Activated CD4-positive, CD25-positive, alpha-beta regulatory T cell treated with anti-CD3 and anti-CD28 coated beads, Interleukin-2, amount 50 U/mL, for 24 hours (primary cell): ENCODE data around the gene NECTIN1.

Experiments used
- ATAC-seq, 2 donors: fragments of 150-1000 bp; cut with Tn5 transposase; one replicate each; pipeline ENCODE4 v1.10.0; 2021; ENCODE audit warnings: mild to moderate bottlenecking in 1 of 2, moderate library complexity in 1 of 2

NECTIN1 gene

DNA sequence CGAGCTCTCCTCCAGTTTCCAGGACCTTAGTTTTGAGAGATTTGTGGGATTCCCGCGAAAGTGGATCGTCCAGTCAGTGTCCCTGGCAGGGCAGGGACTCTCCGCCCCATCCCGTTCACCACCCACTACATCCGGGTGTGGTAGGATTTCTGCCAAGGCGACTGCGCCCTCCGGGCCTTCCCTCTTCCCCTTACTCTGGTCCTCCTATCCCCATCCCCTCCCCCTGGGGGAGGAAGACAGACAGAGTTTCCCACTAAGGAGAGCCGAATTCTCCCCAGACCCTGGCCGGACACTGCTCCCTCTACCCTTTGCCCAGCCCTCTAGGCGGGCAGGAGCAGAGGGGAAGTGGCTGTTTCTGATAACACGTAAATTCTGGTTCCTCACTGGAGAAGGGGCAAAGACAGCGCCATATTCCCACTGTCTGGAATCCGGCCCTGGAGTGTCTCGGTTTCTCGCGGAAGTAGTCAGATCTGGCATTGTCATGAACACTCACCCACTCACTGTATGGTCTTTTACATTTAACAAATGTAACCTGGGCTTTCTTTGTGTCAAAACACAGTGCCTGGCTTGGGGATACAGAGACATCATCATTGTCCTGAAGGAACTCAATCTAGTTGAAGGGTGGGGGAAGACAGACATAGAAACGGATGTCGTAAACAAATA lies 1.1 kb upstream of the NECTIN1 start:
- no peak for ATAC-seq

DNA sequence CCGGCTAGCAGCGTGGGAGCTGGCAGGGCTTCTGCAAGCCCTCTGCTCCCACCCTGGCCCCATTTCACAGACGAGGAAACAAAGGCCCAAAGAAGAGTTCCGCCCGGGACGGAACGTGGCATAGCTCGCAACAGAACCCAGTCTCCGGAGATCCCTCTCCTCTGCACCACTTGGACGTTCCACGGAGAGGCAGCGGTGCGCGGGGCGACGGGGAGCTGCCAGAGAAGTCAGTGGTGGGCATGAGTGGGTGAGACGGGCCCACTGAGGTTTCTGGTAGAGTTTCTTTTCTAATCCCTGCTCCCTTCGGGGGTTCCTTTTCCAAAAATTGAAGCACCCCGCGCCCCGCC lies 554 bp upstream of the NECTIN1 start:
- peak; percentile 7 to 19 for ATAC-seq

DNA sequence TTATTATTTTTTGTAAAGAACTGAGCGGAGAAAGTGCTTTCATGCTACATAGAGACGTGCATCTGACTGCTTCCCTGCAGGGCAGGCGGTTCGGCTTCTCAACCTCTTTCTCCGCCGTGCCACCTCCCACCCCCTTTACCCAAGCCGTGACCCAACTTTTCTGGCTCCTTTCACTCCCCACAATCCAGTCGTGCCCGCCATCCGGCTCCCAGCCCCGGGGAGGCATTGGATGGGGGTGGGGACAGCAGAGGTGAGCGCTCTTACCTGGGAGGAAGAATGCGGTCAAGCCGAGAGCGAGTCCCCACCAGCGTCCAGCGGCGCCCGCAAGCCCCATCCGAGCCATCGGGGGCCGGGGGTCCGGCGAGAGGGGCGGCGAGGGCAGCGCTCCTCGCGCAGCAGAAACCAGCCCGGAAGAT lies 781 bp downstream of the NECTIN1 start:
- ATAC-seq = no peak

DNA sequence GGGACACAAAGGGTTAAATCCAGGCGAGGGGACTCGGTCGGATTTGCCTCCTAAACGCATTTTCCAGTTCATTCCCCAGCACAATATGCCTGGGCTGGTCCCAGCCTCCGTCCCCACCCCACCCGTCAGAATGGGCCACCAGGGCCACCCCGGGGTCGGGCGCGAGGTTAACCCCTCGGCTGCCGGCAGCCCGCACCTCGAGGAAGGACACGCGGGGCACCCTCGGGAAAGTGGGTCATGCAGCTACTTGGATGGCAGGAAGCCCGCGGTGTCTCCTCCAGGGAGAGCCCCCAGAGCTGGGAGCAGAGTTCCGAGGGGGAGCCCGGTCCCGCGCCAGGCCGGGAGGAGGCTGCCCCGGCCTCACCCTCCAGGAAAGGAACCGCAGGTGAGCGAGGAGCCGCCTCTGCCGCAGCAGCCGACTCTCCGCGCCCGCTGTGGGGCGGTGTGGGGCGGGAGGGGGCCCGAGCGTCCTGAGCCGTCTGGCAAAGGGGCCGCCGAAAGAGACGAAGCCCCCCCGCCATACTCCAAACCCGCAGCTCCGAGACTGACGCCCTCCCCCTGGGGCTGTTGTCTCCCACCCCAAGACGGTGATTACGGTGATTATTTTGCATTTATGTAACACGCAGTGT lies 1.4 kb downstream of the NECTIN1 start:
- ATAC-seq = no peak

DNA sequence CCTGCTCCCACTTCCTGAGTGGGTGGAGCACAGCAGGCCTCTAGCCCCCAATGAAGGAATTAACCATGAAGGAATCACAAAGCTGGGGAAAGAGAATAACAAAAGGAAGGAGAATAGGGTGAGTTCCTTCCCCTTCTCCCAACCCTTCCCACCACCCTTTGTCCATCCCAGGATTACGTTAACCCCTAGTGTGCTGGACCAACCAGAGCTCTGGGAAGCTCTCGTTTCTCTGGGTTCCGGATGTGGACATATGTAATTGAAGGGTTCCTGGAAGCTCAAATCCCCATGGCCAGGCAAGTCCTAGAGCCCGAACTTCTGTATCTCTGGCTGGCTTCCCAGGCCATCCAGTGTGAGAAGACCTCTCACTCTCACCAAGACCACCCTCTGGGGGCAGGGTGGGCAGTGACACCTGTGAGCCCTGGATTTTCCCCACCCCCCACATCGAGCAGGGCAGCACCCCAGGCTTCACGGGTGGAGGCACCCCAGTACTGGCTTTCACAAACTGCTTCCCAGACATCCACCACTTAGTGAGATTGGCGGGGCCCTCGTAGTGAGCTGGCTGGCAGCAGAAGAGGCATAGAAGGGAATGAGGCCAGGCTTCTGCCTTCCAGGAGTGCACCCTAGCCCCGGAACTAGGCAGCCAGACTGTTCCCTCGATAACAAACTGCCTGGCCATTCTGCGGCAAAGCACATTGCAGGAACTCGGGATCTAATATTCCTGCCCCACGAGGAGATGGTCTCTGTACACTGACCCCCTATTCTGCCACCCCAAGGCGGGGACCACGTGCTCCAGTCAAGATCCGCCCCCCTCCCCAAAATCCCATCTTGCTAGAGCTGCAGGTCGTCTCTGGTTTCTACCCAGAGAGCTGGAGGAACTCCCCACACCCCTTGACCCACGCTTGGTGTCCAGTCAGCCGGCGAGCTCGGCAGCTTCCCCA lies 2.1 kb downstream of the NECTIN1 start:
- no peak for ATAC-seq

DNA sequence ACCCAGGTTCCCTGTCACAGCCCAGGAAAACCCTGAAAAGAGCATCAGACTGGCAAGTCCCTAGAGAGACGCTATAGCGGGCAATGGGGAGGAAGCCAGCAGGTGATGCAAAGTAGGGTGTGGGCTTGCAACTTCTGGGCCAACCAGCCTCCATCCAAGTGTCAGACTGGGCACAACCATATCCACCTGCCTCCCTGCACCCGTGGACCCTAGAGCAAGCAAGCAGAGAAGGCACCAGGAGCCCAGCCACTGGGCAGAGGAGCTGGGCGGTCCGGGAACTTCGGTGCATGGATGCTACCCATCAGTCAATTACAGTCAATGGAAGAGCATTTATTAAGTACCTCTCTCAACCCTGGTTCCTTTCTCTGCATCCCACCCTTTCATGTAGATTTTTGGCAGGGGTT lies 2.8 kb downstream of the NECTIN1 start:
- no peak for ATAC-seq

DNA sequence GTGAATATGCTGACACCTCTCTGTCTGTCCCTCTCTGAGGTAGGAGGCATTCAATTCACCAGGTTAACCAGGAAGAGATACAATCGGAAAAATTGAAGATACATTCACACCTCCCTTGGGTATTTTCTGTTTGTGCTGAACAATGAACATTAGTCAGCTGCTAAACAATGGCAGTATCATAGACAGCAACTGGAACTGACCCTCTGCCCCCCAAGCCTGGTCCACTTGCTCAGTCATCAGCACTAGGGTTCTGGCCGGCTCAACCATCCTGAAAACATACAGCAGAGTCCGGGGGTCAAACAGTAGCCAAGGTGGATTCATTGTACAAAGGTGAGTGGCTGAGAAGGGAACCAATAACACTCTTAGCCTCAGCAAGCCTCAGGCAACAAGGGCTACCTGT lies 4.0 kb downstream of the NECTIN1 start:
- ATAC-seq = no peak

DNA sequence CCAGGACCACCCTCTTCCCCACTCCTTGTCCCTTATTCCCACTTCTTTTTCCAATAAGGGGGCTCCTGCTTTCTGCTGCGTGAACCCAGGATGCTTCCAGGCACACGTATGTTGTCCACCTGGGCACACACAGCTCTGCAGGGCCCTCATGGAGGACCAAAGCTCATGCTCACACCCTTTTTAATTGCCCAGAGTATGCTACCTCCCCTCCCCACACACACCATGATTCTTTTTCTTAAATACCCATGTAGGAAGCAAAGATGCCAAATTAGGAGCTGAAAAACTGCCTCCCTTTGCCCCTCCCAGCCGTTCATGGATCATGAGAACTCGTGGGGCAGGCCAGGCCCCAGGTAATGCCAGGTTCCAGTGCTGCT lies 5.1 kb downstream of the NECTIN1 start:
- no peak for ATAC-seq

DNA sequence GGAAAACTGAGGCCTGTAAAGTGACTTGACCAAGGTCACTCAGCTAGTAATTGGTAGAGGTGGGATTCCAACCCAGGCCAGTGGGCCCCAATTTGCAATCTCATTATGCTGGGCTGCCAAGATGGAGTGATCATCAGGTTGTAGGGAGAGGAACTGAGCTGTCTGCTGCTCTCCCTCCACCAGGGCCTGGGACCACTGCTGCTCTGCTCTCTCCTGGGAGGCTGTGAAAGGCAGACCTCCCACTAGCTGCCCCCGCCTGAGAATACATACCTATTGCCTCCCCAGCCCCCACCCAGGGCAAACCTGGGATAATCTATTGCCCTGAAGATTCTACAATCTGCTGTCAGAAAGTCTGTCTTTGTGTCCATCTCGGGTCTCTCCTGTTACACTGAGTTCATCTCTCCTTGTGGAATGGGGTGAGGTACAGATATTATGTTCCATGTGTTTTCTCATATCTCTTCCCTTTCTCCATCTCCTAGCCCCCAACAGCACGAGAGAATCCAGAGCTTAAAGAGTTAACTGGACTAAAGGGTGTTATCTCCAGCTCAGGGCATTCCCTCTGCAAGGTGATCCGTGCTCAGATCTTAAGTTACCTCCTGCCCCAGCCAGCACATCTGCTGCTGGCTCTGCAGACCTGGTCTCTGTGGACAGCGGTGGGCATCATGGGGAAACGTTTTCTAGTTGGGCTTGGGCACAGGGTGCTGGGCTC lies 5.6 kb downstream of the NECTIN1 start:
- no peak for ATAC-seq

DNA sequence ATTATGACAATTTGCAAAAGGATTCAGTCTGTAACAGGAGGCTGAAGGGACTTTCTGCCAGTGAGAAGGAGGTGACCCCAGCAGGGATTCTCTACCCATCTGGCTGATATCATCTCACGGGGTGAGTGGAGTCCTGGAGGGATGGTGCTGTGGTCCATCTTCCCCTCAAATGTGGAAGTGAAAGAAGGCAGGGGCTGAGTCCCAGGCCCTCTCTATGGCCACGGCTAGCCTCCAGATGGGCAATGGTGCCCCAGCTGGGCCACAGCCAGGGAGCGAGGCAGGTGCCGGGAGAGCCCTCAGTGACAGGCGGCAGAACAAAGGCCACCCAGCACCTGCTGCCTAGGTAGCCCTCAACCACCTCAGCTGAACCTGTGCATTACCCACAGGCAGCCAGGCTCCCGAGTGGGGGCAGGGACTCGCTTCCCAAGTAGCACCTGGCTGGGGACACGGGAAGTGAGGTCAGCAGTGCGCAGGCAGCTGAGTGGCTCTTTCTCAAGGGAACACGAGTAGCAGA lies 6.7 kb downstream of the NECTIN1 start:
- ATAC-seq = no peak

DNA sequence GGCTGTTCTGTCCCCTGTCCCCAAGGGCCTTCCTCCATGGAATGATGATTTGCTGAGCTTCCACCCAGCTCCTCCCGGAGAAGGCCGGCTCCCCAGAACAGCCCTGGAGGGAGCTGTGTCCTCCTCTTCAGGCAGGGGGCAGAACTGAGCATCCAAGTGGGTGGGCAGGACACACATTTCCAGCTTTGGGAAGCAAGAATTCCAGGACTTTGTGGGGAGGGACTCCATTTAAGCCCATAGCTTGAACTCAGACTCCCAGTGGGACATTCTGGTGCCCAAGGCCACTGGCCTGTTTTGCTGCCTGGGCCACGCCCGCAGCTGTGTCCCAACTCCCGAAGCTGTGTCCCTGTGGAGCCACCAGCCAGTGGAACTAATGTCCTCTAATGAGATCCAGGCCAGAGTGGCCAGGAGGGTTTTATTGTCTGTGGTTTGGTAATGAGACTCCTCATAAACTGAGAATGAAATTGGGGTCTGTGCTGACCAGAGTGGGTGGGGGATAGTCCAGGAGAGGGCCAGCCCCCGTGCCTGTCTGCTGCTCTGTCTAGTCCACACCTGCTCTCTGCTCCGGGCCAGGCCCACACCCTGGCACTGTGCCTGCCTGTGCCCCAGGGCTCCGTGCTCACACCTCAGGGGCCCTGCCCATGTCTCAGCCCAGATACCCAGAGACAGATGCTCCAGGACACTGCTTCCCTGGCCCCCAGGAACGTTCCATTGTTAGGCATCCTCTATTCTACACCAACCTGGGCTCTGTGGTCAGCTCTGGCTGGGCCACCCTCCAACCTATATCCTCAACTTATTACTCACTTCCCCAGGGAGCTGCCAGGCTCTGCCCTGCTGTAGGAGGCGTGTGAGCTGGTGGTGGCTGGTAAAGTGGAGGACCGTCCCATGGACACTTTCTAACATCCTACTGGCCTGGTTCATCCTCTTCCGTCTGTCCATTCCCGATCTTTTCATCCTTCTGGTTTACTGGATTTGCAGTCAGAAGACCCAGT lies 7.6 kb downstream of the NECTIN1 start:
- ATAC-seq = no peak

DNA sequence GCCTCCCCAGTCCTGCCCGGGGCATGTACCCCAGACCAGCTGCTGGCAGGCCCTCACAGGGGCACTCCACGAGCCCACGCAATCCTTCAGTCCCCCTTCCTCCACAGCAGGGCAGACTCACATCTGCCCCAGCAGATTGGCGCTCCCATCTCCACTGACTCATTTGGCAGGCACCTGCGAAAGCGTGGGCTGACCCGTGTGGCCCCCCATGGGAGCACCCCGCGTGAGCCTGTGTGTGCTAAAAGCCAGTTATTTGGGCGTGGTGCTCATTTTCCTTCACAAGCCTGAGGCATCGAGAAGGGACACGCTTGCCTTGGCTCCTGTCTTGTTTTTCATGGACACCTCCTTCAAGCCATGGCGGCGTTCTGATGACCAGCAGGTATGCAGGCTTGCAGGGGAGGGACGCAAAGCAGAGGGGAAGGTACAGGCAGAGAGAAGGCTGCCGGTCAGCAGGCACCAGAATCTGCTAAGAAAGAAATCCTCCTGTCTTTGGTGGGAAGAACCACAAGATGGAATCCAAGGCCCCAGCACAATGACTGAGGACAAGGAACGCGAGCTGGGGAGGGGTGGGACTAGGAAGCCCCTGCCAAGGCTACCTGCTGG lies 8.6 kb downstream of the NECTIN1 start:
- no peak for ATAC-seq

DNA sequence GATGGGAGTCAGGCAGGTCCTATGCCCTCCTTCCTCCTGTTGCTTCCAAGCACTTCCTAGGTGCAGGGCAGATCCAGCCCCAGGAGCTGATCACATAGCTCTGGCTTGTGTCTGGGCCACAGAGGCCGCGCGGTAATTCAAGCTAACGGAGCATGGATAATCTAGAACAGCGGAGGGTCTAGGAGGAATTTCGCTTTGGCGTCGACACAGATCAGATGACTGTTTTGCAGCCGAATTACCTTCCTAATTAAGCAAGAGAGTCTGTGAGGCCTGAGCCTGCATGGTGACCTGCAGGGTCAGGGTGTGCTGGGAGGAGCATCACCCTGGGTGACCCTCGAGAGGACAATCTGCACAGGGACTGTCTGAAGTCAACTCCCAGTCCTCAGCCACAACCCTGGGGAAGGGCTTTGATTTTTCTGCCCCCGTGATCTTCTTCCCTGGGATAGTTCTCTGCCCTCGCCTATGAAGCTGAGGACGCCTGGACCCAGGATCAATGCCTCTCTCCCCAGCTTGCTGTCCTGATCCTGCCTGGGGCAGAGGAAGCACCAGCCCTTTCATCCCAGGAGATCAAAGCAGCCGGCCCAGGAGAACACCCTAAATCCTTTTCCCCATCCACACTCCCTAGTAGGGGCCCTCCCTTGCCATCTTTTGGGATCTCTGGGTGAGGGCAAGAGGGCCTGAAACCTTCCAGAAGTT lies 11.0 kb downstream of the NECTIN1 start:
- ATAC-seq = no peak

DNA sequence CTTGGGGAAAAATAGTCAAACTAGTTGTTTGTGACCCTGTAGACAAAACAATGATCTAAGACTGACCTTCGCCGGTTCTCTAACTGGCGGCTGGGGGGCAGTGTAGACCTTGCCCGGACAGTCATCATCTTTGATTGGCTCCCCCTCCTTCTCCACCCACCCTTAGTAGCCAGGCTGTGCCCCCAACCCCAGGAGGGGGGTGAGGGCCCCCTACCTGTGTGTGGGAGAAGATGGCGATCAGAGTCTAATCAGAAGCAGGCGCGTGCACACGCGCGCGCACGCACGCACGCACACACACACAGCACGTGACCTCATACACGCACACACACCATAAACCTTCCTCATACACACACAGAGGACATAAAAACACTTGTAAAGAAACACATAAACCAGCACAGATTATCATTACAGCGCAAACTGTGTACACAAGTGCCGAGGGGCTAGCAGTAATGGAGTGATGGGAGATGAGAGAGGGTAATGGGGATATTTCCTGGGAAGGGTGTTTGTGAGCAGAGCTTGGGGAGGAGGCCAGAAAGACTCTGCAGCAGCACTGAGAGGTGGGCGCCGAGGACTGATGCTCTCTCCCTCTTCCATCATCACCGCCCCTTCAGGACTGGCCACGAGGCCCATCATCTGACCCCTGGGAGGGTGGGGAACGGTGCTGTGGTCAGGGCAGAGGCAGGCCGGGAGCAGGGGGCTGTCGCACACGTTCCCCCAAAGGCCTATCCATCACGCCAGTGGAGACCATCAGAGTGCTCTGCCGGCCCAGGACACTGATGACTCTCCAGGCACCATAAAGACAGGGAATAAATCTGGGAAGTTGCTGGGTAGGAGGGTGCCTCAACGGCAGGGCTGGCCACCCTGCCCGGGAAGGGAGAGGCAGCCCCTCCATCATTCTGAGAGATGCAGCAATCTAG lies 12.2 kb downstream of the NECTIN1 start:
- no peak for ATAC-seq

DNA sequence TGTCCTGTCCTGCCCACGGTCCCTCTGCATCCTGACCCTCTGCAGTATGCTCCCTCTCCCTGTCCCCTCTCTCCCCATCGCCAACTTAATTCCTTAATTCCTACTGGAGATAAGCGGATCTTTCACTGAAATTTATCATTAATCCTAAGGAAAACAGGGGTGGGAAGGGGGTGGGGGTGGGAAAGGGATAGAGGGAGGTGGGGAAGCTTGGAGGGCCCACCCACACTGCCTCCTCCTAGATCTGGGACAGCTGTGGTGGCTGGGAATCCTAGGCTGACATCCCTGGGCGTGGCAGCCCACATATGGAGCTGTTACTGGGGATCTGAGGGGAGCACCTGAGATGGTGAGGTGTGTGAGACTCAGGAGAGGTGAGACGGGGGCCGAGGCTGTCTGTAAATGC lies 14.4 kb downstream of the NECTIN1 start:
- no peak for ATAC-seq

DNA sequence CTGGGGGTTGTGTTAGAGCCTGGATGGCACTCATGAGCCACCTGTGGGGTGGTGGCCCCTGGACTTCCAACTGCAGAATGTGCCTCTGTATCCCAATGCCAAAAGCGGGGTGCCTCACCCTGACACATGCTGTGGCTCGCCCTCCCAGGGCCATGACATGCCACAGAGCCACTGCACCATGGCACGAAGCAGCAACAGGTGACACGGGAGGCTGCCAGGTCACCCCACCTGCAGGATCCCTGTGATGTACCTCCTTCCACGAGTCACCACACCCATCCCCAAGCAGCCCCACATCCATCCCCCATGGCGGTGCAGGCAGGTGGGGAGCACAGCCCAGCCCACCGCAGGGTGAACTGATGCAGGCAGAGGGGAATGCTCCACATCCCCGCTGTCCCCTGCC lies 14.8 kb downstream of the NECTIN1 start:
- ATAC-seq = no peak

DNA sequence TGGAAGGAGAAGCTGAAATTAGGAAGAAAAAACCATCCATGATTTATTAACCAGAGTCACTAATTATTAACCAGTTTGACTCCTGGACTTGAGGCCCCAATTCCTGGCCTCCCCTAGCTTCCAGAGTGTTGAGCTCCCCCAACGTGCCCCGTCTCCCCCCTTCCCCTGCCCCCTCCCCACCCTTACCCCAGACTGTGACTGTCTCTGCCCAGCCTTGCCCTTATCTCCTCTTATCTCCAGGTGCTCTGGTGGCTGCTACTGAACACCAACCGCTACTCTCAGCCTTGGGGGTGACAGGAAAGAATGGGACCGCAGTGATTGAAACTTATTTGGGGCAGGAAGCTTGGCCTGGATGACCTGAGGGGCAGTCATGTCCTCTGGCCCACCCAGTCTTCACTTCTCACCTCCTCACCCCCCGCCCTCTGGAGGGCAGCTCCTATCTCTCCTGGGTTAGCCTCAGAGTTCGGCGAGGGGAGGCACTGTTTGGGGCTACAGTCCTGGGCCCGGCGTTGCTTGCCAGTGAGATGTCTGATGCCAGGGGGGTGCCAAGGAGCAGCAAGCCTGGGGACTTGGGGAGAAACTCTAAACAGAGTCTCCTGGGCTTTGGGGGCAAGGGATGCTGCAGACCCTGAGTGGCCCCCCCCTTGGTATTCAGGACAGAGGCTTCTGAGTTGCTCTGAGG lies 15.5 kb downstream of the NECTIN1 start:
- no peak for ATAC-seq

DNA sequence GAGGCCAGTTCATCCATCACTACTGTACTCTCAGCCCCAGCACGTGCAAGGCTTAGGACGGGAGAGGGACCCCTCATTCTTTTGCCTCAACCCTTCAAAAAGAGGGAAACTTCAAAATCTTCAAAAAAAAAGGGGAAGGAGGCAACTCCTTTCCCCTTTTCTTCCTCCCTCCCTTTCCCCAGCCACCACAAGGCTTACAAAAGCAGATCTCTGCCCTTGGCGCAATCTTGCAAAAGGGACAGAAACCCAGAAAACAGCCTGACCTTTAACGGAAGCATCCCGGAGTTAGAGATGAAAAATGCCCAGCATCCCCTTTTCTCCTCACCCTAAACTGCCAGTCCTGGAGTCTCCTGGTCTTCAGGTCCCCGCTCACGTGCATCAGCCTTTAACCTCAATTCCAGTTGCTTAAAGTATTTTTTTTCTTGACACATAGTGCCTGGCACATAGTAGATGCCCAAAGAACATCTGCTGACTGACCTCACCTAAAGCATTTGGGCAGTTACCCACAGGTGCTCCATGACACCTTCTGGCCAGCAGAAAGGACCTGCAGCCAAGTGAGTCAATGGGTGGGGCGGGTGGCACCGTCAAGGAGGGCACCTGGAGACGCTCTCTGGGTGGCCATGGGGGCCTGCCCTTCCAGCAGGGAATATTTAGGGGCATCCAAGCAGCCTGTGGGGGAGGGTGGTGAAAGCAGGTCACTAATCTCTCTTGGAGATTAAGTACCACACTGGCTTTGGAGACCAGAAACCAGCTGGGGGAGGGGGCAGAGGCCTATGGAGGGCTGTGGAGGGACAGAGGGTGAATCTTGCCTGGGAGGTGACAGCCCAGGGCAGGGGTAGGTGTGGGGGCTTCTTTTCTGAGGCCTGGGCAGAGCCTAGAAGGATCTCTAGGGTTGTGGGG lies 16.3 kb downstream of the NECTIN1 start:
- ATAC-seq = no peak
